ENCODE measurements around the gene HLA-DPB1. TPM values are rescaled to one million over a fixed set of nuclear protein-coding genes. Genes with fewer than 3 reads are reported as not detected.
"Not testable (repeated sequence)": the region's sequence is repeated elsewhere in the genome, so short reads cannot be mapped to it uniquely, and the experiment has no call there.

HLA-DPB1 gene
- polyA plus RNA-seq, 1 donor from 2014 or later: 2.3 TPM

DNA sequence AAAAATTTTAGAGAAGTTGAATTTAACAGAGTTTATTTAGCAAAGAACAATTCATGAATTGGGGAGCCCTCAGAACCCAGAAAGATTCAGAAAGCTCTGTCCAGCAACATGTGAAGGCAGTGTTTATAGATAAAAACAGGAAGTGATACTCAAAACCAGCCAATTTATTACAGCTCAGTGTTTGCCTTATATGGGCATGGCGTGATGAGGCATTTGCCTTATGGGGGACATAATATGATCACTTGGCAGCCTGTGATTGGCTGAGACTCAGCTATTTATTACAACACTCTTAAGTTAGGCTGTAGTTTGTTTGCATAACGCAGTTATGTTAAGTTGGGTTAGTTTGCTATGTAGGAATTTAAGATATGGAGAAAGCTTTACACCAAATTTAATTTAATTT is 13.8 kb upstream of the HLA-DPB1 start:
- Histone ChIP-seq H3K9me3 (ENCODE audit: low read length) (no peaks in the 10 kb centered on the region), H3K4me2 (ENCODE audit: low read length) (no peak overlapping the region), H3K36me3 (ENCODE audit: insufficient read depth, low read length) (no peaks in the 10 kb centered on the region), H3K27me3 (ENCODE audit: insufficient read depth, low read depth, low read length) (no peaks in the 10 kb centered on the region), H3F3A (ENCODE audit: insufficient read depth, low read length, poor library complexity, severe bottlenecking) (no peaks in the 10 kb centered on the region), H4K20me1 (ENCODE audit: insufficient read depth) (no peaks in the 10 kb centered on the region), H3K9me2 (ENCODE audit: insufficient read depth, low read length) (no peaks in the 10 kb centered on the region), H3K79me2 (replicated peaks; ENCODE audit: insufficient read depth, low read length) (no peaks in the 10 kb centered on the region), H2AFZ (ENCODE audit: low read depth, low read length) (no peak overlapping the region), H3K9ac (ENCODE audit: low read length) (no peak overlapping the region), H3K27ac (ENCODE audit: low read length) (no peak overlapping the region), H3K4me3 (ENCODE audit: low read length) (no peak overlapping the region)
- TF ChIP-seq, protein P1, sequence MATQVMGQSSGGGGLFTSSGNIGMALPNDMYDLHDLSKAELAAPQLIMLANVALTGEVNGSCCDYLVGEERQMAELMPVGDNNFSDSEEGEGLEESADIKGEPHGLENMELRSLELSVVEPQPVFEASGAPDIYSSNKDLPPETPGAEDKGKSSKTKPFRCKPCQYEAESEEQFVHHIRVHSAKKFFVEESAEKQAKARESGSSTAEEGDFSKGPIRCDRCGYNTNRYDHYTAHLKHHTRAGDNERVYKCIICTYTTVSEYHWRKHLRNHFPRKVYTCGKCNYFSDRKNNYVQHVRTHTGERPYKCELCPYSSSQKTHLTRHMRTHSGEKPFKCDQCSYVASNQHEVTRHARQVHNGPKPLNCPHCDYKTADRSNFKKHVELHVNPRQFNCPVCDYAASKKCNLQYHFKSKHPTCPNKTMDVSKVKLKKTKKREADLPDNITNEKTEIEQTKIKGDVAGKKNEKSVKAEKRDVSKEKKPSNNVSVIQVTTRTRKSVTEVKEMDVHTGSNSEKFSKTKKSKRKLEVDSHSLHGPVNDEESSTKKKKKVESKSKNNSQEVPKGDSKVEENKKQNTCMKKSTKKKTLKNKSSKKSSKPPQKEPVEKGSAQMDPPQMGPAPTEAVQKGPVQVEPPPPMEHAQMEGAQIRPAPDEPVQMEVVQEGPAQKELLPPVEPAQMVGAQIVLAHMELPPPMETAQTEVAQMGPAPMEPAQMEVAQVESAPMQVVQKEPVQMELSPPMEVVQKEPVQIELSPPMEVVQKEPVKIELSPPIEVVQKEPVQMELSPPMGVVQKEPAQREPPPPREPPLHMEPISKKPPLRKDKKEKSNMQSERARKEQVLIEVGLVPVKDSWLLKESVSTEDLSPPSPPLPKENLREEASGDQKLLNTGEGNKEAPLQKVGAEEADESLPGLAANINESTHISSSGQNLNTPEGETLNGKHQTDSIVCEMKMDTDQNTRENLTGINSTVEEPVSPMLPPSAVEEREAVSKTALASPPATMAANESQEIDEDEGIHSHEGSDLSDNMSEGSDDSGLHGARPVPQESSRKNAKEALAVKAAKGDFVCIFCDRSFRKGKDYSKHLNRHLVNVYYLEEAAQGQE (IDR thresholded peaks at IDR 0.05; ENCODE audit: borderline replicate concordance): no peak
- TF ChIP-seq TAF1 (IDR thresholded peaks at IDR 0.05; ENCODE audit: low read depth) (no peak), EZH2 (IDR thresholded peaks at IDR 0.05; ENCODE audit: borderline replicate concordance, insufficient read depth, low read length, poor library complexity, severe bottlenecking) (no peak), SMC3 (conservative IDR thresholded peaks at IDR 0.05; ENCODE audit: poor library complexity) (no peak), MXI1 (conservative IDR thresholded peaks at IDR 0.05; ENCODE audit: poor library complexity, severe bottlenecking) (no peak), EP300 (conservative IDR thresholded peaks at IDR 0.05; ENCODE audit: poor library complexity, severe bottlenecking) (no peak), POLR2AphosphoS5 (IDR thresholded peaks at IDR 0.05) (no peak), RAD21 (conservative IDR thresholded peaks at IDR 0.05) (no peak)
- TF ChIP-seq, protein P2, sequence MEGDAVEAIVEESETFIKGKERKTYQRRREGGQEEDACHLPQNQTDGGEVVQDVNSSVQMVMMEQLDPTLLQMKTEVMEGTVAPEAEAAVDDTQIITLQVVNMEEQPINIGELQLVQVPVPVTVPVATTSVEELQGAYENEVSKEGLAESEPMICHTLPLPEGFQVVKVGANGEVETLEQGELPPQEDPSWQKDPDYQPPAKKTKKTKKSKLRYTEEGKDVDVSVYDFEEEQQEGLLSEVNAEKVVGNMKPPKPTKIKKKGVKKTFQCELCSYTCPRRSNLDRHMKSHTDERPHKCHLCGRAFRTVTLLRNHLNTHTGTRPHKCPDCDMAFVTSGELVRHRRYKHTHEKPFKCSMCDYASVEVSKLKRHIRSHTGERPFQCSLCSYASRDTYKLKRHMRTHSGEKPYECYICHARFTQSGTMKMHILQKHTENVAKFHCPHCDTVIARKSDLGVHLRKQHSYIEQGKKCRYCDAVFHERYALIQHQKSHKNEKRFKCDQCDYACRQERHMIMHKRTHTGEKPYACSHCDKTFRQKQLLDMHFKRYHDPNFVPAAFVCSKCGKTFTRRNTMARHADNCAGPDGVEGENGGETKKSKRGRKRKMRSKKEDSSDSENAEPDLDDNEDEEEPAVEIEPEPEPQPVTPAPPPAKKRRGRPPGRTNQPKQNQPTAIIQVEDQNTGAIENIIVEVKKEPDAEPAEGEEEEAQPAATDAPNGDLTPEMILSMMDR (IDR thresholded peaks at IDR 0.05; ENCODE audit: poor library complexity, severe bottlenecking): no peak

DNA sequence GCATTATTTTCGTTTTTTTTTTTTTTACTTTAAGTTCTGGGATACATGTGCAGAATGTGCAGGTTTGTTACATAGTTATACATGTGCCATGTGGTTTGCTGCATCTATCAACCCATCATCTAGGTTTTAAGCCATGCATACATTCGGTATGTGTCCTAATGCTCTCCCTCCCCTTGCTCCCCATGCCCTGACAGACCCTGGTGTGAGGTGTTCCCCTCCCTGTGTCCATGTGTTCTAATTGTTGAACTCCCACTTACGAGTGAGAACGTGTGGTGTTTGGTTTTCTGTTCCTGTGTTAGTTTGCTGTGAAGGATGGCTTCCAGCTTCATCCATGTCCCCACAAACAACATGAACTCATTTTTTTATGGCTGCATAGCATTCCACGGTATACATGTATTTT is 12.4 kb upstream of the HLA-DPB1 start:
- not testable (repeated sequence) for H3K9me3 ChIP-seq (ENCODE audit: low read length); H3K4me3 ChIP-seq (ENCODE audit: low read length); H3K9me2 ChIP-seq (ENCODE audit: insufficient read depth, low read length); H4K20me1 ChIP-seq (ENCODE audit: insufficient read depth); H3K27ac ChIP-seq (ENCODE audit: low read length); H3K79me2 ChIP-seq (replicated peaks; ENCODE audit: insufficient read depth, low read length); H3K4me2 ChIP-seq (ENCODE audit: low read length); H3K36me3 ChIP-seq (ENCODE audit: insufficient read depth, low read length); H3F3A ChIP-seq (ENCODE audit: insufficient read depth, low read length, poor library complexity, severe bottlenecking); H3K27me3 ChIP-seq (ENCODE audit: insufficient read depth, low read depth, low read length); H3K9ac ChIP-seq (ENCODE audit: low read length); H2AFZ ChIP-seq (ENCODE audit: low read depth, low read length)

DNA sequence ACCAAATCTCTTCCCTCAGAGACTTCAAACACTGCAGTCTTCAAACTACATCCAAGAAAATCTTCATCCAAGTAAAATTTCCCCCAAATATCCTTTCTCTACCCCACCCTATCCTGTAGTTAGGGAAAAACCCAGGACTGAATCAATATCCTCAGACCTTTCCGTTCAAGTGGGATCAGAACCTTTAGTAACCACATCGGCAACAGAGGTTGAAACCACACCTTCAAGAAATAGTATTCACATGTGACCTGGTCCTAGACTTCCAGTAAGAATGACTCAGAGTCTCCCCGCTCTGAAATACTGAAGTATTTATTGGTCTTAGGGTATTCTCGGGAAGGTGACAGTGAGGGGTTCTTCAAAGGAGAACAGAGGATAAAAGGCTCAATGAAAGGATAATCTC is 11.1 kb upstream of the HLA-DPB1 start:
- H3K9me3 ChIP-seq (ENCODE audit: low read length): no peaks in the 10 kb centered on the region
- no peaks in the 10 kb centered on the region for H3F3A ChIP-seq (ENCODE audit: insufficient read depth, low read length, poor library complexity, severe bottlenecking)
- H4K20me1 ChIP-seq (ENCODE audit: insufficient read depth): no peaks in the 10 kb centered on the region
- H3K36me3 ChIP-seq (ENCODE audit: insufficient read depth, low read length): no peaks in the 10 kb centered on the region
- no peak for TF ChIP-seq TAF1 (IDR thresholded peaks at IDR 0.05; ENCODE audit: low read depth)
- no peak for TF ChIP-seq RAD21 (conservative IDR thresholded peaks at IDR 0.05)
- no peak for TF ChIP-seq MXI1 (conservative IDR thresholded peaks at IDR 0.05; ENCODE audit: poor library complexity, severe bottlenecking)
- no peak for TF ChIP-seq EZH2 (IDR thresholded peaks at IDR 0.05; ENCODE audit: borderline replicate concordance, insufficient read depth, low read length, poor library complexity, severe bottlenecking)
- TF ChIP-seq, protein P1 (IDR thresholded peaks at IDR 0.05; ENCODE audit: borderline replicate concordance): no peak
- TF ChIP-seq EP300 (conservative IDR thresholded peaks at IDR 0.05; ENCODE audit: poor library complexity, severe bottlenecking): no peak
- TF ChIP-seq POLR2AphosphoS5 (IDR thresholded peaks at IDR 0.05): no peak
- no peak for TF ChIP-seq SMC3 (conservative IDR thresholded peaks at IDR 0.05; ENCODE audit: poor library complexity)
- TF ChIP-seq, protein P2 (IDR thresholded peaks at IDR 0.05; ENCODE audit: poor library complexity, severe bottlenecking): no peak
- H3K4me2 ChIP-seq (ENCODE audit: low read length): no peak overlapping the region
- no peak overlapping the region for H3K4me3 ChIP-seq (ENCODE audit: low read length)
- H2AFZ ChIP-seq (ENCODE audit: low read depth, low read length): no peak overlapping the region
- H3K9me2 ChIP-seq (ENCODE audit: insufficient read depth, low read length): no peaks in the 10 kb centered on the region
- no peak overlapping the region for H3K9ac ChIP-seq (ENCODE audit: low read length)
- H3K27ac ChIP-seq (ENCODE audit: low read length): no peak overlapping the region
- no peaks in the 10 kb centered on the region for H3K27me3 ChIP-seq (ENCODE audit: insufficient read depth, low read depth, low read length)
- H3K79me2 ChIP-seq (replicated peaks; ENCODE audit: insufficient read depth, low read length): no peaks in the 10 kb centered on the region

Data from neural cell (in vitro differentiated cells).